CD4-positive, alpha-beta T cell treated with Interleukin-1 beta for 1 hour (primary cell): ENCODE results near the gene MRTFB.

Experiments
- DNase-seq, 2 donors: peaks; one replicate each; pipeline ENCODE4 v3.0.0-alpha.2; 2020 to 2022

Gene MRTFB

DNA sequence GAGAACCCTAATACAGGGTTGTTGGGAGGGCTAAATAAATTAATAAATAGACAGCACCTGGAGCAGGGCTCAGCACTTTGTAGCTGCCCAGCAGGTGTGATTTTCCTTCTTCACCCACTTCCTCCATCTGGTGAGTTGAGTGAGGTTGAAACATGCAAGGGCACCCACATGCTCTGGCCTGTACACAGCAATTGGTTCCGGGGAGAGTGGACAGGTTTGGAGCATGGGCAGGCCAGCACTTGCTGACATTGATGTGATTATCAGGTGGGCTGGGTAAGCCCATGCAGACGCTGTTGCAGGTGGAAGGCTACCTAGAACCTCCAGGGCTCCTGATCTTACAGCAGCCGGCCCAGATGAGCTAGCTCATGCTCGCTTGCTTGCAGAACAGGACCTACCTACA lies 1.3 kb upstream of the MRTFB start:
- DNase-seq = no peak

DNA sequence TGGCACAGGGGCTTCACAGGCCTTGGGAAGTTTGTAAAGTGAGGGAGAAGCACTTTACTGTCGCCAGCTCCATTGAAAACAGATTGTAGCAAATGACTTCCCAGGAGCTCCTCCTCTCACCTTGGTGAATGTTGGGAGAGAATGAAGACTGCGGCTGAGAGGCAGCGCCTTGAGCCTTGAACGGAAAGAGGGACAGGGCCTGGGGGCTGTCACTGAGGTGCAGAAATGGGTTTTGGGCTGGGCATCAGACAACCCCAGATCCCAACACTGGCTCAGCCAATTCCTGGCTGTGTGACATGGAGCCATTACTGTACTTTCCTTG lies 603 bp upstream of the MRTFB start:
- no peak for DNase-seq

DNA sequence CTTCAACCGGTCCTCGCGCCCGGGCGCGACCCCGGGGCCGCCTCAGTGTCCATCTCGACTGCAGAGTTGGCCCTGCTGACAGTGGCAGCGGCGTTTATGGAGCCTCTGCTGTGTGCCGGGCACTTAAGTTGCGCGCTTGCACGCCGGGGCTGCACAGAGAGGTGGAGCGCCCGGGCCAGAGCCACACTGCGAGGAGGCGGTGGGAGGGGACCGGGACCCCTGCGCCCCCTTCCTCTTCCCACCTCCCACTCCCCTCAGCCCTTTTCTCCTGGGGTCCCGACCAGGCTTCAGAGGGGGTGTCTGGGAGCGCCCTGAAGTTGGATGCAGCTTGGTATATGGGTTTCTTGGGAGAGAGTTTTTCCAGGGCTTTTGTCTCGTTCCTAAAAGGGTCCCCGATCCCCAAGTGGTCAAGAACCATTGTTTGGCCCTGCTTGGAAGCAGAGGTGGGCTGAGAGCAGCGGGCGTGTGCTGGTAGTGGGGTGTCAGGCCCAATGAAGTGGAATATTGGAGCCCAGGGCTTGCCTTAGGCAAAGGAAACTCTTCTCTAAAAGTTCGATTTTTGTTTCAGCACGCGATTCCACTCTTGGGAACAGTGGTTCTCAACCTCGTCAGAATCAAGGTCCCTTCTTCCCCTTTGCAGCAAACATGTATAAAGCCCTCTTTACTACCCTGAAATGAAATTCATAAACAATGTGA lies 605 bp downstream of the MRTFB start:
- no peak for DNase-seq

DNA sequence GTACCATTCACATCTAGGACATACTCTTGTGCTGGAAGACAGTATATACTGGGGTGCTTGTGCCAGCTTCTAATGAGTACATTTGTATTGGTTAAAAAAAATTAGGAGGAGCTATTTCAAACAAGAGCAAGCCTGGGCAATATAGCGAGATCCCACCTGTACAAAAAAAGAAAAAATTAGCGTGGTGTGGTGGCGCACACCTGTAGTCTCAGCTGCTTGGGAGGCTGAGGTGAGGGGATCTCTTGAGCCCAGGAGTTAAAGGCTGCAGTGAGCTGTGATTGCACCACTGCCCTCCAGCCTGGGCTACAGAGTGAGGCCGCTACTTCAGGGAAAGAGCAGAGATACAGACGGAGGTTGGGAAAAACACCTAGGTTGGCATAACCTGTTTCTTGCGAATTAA lies 1.2 kb downstream of the MRTFB start:
- DNase-seq = no peak

DNA sequence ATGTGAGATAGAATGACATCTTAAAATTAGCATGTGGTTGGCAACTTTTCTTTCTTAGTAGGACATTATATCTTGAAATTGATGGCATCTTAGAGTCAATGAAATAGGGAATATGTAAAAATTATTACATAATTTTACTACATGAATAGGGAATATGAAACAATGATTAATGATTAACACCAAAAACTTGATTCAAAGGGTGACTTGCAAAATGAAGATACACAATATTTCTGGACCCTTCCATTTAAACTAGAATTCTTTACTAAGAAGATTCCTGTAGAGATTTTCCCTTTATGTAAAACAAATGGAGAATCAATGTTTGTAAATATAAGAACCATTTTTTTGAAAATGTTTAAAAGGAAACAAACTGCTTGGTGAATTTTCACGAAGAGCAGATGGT lies 3.4 kb downstream of the MRTFB start:
- DNase-seq = no peak

DNA sequence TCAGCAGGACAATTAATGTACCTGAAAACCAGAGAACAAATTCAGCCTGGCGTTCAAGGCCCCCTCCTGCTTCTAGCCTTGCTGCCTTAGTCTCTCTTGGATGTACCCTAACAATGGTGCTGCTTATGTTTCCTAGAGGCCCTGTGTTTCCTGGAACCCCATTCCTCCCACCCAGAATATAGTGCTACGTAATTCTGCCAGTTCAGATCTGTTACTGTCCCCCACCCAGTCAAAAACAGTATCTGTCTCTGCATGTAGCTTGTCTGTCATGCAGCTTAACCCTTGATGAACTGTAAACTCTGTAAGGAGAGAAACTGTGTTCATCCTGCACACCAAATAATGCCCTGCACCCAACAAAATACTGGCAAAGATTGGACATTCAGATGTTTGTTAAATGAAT lies 6.8 kb downstream of the MRTFB start:
- DNase-seq = no peak

DNA sequence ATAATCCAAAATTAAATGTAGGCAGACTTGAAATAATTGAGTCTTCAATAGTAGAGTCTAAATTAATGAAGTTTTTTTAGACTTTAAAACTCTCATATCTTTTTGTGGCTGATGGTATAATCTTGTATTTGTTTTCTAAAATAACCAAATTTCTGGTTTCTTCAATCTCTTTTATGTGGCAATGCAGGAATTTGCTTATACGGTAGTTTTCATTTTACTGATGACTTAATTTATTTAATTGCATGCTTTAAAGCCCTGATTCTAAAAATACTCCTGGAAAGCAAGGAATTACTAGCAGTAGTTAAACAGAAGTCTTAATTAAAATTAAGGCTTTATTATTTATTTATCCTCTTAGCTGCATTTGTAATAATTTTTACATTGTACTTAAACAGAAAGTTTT lies 15.4 kb downstream of the MRTFB start:
- no peak for DNase-seq

DNA sequence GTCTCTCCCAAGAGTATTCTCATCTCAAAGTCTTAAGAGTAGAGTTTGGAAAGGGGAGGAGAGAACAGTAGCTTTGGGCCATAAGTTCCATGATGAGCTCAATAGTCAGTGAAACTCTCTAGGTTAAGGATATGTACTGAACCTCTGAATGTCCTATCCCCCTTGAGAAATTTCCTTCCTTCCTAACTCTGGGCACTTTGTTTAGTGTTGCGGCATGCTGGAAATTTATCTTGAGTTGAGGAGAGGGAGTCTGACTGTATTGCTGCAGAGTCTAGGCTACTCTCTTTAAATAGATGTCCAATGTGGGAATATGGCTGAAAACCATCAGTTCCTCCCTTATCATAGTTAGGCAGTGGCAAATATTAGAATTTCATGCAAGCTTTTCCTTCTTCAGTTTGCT lies 16.1 kb downstream of the MRTFB start:
- no peak for DNase-seq

DNA sequence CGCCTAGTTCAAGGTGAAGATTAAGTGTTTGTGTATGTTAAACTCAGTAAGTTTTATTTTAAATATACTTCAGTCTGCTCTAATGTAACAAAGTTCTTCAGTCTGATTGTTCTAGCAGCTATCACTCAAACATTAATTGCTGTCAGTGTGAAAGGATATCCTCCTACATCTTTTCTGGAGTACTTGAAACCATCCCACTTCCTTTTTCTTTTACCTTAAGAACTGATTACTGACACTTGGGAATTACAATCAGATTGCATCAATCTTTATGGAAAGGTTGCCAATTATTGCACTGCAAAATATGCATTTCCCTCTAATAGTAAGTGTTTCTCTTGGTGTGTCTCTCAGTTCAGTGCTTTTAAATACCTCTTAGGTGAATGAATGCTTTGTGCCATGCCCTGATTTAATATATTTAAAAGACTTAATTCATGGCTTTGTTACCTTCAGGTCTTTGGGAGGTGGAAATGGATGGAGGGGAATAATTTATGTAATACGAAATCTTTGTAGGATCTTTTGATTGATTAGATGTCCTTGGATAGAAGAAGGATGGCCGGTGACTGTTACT lies 16.6 kb downstream of the MRTFB start:
- DNase-seq = no peak

DNA sequence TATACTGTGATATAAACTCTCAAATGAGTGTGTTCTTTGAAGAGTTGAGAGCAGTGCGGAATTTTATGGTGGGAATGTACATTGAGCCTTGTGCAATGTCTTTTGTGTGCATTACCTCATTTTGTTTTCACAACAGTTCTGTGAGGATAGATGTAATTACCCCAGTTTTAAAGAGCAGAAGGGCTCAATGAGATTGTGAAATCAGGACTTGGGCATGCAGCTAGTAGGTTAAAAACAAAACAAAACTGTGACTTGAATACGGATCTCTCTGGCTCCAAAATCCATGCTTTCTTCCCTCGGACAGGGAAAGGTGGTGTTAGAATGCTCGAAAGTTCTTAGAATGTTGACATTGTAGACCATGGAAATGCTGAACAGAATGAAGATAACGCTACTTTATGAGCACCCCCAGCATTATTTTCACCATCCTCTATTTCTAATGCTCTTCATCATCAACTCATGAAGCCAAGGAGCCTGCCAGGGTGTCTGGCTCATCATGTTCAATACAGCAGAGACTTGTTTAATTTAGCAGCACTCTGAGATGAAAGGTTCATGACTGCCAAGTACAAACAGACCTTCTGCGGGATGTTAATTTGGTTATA lies 17.1 kb downstream of the MRTFB start:
- DNase-seq = no peak

DNA sequence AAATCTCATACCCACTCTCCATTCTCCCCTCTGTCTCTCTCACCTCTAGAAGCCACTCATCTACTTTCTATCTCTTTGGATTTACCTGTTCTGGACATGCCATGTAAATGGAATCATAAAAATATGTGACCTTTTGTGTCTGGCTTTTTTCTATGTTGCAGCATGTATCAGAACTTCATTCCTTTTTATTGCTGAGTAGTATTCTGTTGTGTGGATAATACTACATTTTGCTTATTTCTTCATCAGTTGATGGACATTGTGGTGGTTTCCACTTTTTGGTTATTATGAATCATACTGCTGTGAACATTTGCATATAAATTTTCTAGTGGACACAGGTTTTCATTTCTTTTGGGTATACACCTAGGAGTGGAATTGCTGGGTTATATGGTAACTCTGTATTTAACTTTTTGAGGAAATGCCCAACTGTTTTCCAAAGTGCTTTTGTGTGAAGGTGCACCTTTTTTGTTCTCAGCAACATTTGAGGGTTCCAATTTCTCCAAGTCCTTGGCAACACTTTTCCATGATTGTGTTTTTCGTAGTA lies 18.2 kb downstream of the MRTFB start:
- no peak for DNase-seq

DNA sequence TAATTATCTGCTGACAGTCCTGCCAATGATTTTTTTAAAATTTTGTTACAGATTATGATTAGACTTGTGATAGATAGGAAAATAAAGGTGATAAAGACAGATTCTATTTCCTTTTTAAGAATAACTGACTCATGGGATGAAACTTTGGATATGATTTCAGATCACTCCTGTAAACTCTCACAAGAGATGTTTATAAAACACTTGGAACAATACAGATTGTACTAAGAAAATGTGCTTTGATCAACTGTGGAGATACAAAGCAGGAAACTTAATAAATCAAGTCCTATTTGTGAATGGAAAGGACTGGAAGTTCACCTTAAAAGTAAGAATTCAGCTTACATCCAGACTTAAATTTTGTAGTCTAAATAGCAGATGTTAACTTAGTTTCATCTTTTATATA lies 21.4 kb downstream of the MRTFB start:
- DNase-seq = no peak

DNA sequence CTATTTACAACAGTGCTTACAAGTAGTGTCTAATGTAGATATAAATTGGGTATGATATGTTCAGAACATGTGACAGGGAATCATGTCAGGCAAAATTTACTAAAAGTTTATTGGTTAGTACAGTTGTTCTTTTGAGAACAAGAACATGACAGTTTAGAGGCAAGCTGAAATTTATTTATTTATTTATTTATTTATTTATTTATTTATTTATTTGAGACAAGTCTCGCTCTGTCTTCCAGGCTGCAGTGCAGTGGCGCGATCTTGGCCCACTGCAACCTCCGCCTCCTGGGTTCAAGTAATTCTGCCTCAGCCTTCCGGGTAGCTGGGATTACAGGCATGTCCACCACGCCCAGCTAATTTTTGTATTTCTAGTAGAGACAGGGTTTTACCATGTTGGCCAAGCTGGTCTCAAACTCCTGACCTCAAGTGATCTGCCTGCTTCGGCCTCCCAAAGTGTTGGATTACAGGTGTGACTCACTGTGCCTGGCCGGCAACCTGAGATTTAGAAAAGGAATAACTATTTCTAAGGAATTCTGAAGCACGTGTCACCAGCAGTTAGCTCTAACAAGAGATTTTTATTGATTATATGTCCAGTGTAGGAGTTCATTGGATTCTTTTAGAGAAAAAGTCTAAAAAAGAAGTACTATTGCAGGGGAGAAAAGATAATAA lies 24.9 kb downstream of the MRTFB start:
- DNase-seq = no peak

DNA sequence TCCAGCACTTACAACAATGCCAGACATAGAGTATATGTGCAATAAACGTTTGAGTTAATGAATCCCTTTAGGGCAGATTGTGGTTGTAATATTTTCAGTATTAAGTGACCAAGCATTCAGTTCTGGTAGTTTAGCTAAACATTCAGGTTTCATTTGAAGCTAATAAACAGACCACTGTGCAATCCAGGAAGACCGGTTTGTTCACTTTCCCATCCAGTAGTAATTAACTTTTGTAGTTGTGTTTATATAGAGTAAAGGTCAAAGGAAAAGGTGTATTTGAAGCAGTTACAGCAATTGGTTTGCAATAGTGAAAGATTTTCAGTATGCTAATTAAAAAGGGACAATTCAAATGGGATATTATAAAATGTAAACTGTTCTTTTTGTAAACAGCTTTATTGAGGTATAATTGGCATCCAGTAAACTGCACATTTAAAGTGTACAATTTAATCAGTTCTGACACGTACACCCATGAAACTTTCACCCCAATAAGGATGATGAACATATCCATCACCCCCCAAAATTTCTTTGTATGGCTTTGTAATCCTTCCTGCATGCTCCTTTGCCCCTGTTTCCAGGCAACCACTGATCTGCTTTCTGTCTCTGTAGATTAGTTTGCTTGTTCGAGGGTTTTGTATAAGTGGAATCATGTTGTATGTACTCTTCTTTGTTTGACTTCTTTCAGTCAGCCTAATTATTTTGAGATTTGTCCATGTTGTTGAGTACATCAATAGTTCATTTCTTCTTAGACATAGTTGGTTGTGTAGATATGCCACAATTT lies 26.3 kb downstream of the MRTFB start:
- DNase-seq = no peak

DNA sequence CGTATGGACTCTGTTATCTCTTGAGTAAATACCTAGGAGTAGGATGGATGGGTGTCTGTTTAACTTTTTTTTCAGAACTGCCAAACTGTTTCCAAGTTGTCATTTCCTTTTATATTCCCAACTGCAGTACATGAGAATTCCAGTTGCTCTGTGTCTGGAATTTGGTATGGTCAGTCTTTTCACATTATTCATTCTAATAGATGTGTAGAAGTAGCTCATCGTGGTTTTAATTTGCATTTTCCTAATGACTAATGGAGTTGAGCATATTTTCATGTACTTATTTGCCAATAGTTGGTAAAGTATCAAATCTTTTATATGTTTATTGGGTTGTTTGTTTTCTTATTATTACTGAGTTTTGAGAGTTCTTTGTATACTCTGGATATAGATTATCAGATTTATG lies 27.0 kb downstream of the MRTFB start:
- DNase-seq = no peak

DNA sequence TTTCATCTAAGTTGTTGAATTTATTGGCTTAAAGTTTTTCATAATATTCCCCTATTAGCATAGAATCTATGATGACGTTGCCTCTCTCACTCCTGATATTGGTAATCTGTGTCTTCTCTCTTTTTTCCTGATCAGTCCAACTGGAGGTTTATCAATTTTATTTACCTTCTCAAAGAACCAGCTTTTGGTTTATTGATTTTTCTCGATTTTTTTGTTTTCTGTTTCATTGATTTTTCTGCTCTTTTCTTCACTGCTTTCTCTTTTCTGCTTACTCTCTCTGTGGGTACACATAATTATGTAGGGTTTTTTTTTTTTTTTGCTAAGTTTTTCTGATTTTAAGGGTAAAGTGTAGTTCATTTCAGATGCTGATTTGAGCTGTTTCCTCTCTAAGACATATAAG lies 29.7 kb downstream of the MRTFB start:
- DNase-seq = no peak

DNA sequence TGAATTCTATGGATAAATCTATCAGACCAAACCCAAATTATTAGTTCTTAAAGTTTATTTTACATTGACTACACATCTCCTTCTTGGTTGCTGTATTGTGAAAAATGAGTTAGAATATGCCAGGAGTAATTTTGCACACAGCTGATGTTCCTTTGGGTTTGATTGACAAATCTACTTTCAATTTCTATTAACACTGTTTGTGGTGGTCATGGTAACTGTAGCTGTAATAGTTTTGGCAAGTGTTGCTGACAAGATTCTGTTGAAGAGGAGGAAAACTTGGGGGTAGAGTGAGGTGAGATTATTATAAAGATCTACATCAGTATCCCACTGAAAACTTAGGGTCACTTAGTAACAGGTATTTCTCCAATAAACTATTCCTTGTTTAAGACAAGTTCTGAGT lies 30.3 kb downstream of the MRTFB start:
- no peak for DNase-seq

DNA sequence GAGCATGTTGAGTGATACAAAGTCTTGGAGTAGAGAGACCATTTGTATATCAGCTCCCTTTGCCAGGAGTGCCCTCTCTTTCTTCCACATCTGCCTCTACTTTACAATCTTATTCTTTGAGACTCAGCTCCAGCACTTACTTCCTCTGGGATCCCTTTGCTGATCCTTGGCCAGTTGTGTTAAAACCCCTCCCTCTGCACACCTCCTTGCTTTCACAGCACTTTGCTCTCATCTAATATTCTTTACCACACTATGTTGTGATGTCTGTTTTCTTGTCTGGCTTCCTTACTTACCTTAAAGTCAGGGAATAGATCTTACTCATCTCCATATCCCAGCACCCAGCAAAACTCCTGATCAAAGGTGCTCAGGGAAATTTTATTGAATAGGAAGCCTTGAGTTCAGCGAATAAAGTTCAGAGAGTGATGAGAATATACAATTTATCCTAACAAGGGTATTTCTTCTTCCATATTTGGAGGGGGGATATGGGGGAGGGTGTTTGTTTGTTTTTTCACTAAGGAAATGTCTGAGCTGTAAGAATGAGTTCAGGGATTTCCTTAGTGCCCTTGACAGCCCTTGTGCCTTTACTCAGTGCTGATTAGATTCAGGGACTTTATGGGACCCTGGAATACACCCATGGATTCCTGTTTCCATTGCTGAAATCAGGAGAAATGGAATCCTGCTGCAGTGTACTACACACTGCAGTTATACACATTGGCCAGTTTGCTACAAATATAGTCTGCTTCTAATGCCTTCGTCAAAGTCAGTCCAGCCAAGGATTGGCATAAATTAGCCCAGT lies 32.0 kb downstream of the MRTFB start:
- DNase-seq = no peak

DNA sequence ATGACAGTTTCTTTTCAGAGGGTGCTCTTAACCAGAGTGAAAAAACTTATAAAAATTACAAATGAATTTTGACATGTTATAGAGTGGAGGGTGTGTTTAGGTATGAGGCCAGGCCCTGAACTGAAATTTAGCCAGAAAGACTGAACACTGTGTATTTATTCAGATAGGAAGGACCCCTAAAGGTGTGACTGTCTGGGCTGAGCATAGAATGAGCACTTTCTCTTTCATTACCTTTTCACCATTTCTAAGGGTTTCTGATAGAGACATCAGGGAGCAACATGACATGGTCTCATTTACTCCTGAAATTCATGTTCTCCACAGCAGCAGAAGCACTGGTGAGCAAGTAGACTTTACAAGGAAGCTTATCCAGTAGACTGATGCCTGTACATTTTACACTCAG lies 32.9 kb downstream of the MRTFB start:
- DNase-seq = no peak

DNA sequence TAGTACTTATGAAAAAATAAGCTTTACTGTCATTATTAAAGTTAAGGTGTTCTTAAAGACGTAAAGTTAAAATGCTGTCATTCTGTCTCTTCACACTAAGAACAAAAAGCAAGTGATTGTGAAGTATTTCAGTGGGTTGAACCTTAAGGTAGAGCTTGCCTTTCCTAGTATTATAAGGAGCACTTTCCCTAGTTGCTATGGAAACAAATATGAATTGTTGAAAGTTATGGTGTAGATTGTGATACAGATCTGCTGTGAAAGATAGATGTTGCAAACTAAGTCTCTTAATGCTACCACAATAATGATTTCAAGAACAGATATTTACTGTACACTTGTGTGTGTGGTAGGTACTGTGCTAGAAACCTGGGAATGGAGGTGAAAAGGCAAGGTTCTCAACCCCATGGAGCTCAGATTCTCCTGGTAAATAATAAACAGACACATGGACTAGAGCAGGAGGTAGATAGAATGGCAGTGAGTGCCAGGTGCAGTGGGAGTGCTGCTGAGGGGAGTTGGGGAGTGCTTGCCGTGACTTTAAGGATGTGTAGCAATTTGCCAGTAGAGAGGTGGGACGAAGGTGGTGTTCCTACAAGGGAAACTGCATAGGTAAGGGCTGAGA lies 34.7 kb downstream of the MRTFB start:
- DNase-seq = no peak

DNA sequence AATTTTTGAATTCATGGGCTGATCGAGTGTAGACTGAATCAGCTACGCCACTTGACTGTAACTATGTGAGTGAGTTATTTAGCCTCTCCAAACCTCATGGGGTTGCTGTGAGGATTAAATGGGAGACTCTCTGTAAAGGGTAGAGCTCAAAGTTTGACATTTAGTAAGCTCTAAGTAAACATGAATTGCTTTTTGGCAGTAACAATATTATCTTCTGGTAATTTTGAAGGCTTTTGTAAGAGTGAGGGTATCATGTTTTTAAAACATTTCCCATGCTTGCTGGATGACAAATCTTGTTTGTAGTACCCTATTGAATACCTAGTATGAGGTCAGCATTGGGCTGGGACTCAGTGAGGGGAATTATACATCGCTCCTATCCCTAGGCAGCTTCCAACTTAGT lies 35.3 kb downstream of the MRTFB start:
- no peak for DNase-seq

DNA sequence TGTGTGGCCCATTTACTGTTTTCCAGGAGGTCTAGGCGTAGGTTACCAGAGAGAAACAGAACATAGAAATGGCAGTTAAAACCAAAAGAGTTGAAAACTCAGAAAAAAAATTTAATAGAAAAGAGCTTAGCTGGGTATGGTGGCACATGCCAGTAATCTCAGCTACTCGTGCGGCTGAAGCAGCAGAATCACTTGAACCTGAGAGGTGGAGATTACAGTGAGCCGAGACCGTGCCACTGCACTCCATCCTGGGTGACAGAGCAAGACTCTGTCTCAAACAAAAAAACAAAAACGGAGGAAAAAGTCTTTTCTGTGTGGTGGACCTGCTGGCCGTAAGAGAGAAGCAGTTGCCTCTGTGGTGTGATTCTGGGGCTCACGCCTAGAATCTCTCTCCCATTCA lies 35.8 kb downstream of the MRTFB start:
- DNase-seq = no peak
